SK-N-SH treated with all-trans-retinoic acid at 6 μM for 48 hours (cell line): ENCODE data around the gene KCNMB1.

Experiments
- ESRRG ChIP-seq: fragments of 250-450 bp; sonication (Bioruptor Pico); IDR thresholded peaks from 2 replicates; pipeline ENCODE4 v1.6.1; 2021; ENCODE audit warnings: mild to moderate bottlenecking
- GLIS3 ChIP-seq: fragments of 250-450 bp; sonication (Bioruptor Pico); IDR thresholded peaks from 2 replicates; pipeline ENCODE4 v1.5.0; 2020; ENCODE audit warnings: mild to moderate bottlenecking, moderate library complexity
- ISL1 ChIP-seq: fragments of 250-450 bp; sonication (Bioruptor Pico); IDR thresholded peaks from 2 replicates; pipeline ENCODE4 v2.1.2; 2022; ENCODE audit warnings: mild to moderate bottlenecking, moderate library complexity
- OSR1 ChIP-seq: fragments of 250-450 bp; sonication (Bioruptor Pico); IDR thresholded peaks from 2 replicates; pipeline ENCODE4 v1.8.0; 2022; ENCODE audit warnings: moderate library complexity, mild to moderate bottlenecking, inconsistent platforms
- PATZ1 ChIP-seq: fragments of 250-450 bp; sonication (Bioruptor Pico); IDR thresholded peaks from 2 replicates; pipeline ENCODE4 v1.8.0; 2020; ENCODE audit warnings: mild to moderate bottlenecking, moderate library complexity, borderline replicate concordance
- POU6F1 ChIP-seq: fragments of 250-450 bp; sonication (Bioruptor Pico); IDR thresholded peaks from 2 replicates; pipeline ENCODE4 v1.8.0; 2021; ENCODE audit warnings: low read depth, mild to moderate bottlenecking, moderate library complexity, borderline replicate concordance
- PPARA ChIP-seq: fragments of 250-450 bp; sonication (Bioruptor Pico); IDR thresholded peaks from 2 replicates; pipeline ENCODE4 v1.5.0; 2020; ENCODE audit warnings: mild to moderate bottlenecking, borderline replicate concordance
- TCF4 ChIP-seq: fragments of 250-450 bp; sonication (Bioruptor Pico); IDR thresholded peaks from 2 replicates; pipeline ENCODE4 v1.8.0; 2021; ENCODE audit warnings: mild to moderate bottlenecking, moderate library complexity, borderline replicate concordance
- TOX ChIP-seq: fragments of 250-450 bp; sonication (Bioruptor Pico); IDR thresholded peaks from 2 replicates; pipeline ENCODE4 v1.8.0; 2021; ENCODE audit warnings: mild to moderate bottlenecking, moderate library complexity, borderline replicate concordance
- ZC3H10 ChIP-seq: fragments of 250-450 bp; sonication (Bioruptor Pico); IDR thresholded peaks from 2 replicates; pipeline ENCODE4 v1.5.1; 2021; ENCODE audit warnings: mild to moderate bottlenecking, moderate library complexity
- ZFP30 ChIP-seq: fragments of 450-650 bp; formaldehyde crosslinking; IDR thresholded peaks from 2 replicates; pipeline ENCODE4 v1.5.0; 2022; ENCODE audit warnings: mild to moderate bottlenecking, moderate library complexity
- ZNF565 ChIP-seq: fragments of 450-650 bp; formaldehyde crosslinking; conservative IDR thresholded peaks from 2 replicates; pipeline ENCODE4 v1.5.0; 2020; ENCODE audit warnings: low read depth, mild to moderate bottlenecking, moderate library complexity

DNA sequence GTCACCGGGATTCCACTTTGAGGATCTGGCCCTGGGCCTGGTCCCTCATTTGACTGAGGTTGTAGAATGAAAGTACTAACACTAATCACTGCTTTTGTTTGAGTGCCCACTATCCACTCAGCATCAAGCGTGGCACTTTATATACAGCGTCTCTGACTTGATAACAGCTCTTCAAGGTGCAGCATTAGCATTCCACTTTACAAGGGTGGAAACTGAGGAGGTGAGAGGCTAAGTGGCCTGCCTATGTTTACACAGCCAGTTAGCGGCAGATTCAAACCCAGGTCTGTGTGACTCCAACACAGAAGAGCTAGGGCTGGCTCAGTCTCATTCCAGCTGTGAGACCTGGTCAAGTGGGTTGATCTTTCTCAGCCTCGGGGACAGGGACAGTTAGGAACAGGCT lies 5.9 kb downstream of the KCNMB1 start:
- TF ChIP-seq PPARA (no peak), TCF4 (CRISPR knock-in tag) (no peak), ISL1 (CRISPR knock-in tag) (no peak), ZNF565 (CRISPR knock-in tag) (no peak), PATZ1 (CRISPR knock-in tag) (no peak), ZFP30 (no peak), POU6F1 (CRISPR knock-in tag) (no peak), TOX (CRISPR knock-in tag) (no peak), OSR1 (no peak), ESRRG (CRISPR knock-in tag) (no peak), GLIS3 (CRISPR knock-in tag) (no peak), ZC3H10 (CRISPR knock-in tag) (no peak)
